NCI-H510A treated with DMSO at 0.1 percent for 48 hours (cell line): ENCODE results near the gene MYRF.

ENCODE experiments used
- DNase-seq: peaks from one replicate; lab custom pipeline; 2025; lab: John Stamatoyannopoulos, UW

Gene MYRF

DNA sequence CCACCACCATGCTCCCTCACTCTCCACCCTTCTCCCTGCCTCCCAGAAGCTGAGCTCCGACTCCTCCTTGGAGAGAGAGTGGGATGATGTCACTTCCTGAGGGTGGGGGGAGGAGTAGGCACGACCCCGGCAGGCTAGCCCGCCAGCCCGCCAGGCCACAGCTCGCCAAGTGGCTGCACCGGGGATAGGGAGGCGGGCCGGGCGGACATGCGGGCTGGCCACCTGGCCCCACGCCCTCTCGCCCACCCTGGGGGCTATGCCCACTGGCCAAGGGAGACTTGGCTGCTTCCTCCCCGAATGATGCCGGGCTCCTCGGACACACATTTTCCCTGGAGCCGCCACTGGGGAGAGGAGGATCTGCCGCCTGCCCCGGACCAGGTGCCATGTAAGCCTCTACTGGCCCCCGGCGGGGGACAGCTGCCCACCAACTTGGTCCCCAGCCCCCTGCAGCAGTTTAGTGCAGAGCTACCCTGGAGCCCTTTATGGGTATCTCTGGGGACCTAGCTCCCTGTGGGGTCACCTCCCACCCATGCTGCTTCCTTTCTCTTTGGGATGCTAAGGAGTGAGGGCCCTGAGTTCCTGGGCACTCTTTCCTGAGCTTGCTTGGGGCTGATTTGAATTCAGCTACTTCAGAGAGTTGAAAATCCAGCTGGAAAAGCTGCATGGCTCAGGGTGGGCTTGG, 33.7 kb upstream of the MYRF start:
- no peak for DNase-seq

DNA sequence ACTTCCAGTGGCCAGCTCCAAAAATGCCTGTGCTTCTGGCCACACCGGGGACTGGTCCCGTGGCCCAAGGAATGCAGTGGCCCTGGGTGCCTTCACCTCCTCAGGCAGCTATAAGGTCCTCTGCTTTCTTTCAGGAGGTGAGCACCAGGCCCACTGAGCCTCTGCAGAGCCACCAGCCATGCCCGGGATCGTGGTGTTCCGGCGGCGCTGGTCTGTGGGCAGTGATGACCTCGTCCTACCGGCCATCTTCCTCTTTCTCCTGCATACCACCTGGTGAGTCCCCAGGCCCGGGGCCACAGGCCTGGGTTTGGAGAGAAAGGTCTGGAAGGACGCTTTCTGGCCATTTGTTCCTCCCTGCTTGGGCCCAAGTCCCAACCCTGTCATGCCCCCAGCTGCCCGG, 32.5 kb upstream of the MYRF start:
- no peak for DNase-seq

DNA sequence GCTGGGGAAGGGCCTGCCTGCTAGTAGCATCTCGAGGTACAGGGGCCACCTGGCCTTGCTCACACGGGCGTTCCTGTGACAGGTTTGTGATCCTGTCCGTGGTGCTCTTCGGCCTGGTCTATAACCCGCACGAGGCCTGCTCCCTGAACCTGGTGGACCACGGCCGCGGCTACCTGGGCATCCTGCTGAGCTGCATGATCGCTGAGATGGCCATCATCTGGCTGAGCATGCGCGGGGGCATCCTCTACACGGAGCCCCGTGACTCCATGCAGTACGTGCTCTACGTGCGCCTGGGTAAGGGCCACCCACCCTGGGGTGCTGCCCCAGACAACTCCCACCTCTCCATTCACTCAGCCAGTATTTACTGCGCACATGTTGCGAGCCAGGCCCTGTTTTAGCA, 31.8 kb upstream of the MYRF start:
- no peak for DNase-seq

DNA sequence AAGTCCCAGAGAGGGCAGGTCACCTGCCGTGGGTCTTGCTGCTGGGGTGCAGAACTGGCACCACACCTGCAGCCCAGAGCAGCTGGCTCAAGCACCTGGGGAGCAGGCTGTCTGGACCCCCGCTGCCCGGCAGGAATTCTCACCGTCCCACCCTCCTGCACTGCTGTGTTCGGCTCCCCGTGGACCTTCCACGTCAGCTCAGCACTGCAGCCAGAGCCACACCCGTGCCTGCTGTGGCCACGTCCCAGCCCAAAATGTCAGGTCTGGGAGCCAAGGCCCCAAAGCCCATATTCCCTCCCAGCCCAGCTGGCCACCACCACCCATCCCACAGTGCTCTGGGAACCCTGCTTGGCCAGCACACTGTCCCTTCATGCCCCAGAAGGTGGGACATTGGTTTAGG, 28.0 kb upstream of the MYRF start:
- DNase-seq = no peak

DNA sequence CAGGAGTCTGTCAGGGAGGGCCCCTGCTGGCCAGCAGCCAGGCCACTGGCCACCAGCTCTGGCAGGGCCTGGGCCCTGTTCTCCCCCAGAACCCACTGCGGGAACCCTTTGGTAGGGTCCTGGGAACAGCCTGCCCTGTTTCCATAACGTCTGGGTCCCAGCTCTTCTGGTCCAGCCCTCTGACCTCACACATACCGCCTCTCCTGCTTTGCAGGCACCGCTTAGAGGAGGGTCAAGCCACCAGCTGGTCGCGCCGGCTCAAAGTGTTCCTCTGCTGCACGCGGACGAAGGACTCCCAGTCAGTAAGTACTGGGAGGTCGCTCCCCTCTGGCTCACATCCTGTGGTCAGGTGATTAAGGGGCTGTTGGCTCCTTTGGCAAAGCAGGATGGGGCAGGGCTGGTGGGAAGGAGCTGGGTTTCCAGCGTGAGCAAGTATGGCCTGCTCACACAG, 26.6 kb upstream of the MYRF start:
- DNase-seq = no peak

DNA sequence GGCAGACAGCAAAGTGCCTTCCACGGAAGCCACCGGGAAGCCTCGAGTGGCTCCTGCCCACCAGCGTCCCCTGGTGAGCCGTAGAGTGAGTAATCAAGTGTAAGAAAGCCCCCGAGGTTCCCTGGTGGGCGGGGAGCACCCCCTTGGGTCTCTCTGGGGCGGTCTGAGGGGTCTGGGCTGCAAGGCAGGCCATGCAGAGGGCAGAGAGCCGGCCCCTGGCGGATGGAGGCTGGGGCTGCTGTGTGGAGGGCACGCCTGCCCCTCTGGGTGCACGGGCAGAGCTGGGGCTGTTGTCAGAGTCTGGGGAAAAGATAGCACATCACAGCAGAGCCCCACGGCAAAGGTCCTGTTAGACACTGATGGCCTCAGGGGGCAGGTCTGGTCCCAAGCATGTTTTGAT, 25.7 kb upstream of the MYRF start:
- DNase-seq = no peak

DNA sequence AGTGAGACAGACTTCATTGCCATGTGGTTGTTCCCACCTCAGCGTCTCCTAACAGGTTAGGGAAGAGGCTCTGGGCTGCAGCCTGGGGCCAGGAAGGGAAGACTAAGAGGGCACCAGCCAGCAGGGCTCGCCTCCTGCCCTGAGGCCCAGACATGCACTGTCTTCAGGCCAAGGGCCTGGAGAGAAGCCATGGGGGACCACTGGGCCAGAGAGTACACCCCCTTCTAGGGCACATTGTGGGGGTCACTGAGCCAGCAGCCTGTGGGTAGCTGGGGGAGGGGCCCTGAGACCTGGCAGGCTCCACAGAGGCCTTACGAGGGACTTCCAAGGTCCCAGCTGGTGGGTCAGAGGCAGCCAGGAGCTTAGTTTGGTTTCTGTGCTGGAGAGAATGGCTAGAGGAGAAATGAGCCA, 25.0 kb upstream of the MYRF start:
- no peak for DNase-seq

DNA sequence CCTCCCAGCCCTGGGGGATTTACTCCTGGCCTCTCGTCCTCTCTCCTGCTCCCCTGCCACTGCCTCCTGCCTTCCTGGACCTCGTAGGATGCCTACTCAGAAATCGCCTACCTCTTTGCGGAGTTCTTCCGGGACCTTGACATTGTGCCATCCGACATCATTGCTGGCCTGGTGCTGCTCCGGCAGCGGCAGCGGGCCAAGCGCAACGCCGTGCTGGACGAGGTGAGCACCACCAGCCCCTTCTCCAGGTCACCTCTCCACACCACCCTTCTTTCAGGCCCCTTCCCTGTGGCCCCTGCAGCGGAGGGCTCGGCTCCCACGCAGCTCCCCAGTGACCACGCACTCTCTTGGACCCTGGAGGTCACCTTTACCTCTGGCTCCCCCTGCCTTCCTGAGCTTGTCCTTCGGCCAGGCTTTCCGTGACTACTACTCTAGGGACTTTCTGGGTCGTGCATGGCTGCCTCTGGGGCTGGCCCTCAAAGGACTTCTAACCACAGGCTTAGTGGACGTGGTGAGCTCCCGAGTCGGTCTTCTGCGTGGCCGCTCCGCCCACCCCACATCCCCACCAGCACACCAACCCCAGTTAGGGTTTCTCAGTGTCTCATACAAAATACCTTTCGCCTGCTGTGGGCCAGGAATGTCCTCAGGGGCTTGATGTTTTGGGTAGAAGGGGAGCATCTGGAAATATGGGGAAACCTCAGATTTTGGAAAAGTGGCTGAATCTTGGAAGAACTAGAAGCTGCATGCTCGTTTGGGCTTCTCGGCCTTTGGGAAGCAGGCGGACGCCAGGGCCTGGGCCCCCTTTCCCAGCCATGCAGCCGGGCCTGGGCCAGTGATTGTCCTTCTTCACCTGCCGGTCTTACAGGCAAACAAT, 24.1 kb upstream of the MYRF start:
- DNase-seq = no peak

DNA sequence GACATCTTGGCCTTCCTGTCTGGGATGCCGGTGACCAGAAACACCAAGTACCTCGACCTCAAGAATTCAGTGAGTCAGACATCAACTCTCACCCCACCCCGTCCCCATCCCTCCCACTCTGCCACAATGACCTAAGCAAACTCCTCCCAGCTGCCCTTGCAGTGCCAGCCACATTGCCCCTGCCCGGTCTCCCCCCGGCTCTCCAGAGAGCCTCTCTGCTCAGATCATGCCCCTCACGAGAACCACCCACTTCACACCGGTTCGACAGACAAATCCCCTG, 23.6 kb upstream of the MYRF start:
- no peak for DNase-seq

DNA sequence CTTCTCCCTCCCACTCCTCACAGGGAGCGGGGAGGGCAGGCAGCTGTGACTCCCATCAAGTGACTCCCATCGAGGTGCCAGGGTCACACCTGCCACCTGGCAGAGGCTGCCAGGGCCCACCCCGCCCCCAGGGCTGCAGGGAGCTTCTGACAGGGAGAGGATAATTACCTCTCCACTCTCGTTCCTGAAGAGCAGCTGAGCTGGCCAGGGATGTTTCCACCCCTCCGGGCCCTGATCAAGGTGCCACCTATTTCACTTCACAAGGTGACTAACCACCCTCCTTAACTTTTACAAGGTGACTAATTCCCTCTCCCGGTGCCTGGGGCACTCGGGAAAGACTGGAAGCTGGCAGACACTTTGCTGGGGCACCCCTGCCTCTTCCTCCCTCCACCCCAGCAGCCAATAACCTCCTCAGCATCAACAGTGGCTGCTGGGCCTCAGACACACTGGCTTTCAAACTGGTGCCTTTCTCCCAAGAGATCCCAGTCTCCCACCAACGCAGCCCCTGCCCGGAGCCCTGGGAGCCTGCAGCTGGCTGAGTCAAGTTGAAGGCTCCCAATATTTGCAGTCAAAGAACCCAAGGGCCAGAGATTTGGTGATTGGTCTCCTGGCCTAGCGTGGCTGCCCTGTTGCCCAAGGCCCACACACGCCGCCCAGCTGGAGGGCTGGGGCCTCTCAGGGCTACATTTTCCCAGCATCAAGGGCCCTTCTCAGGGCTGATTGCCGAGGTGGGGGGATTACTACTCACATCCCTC, 22.0 kb upstream of the MYRF start:
- DNase-seq = peak; percentile 96

DNA sequence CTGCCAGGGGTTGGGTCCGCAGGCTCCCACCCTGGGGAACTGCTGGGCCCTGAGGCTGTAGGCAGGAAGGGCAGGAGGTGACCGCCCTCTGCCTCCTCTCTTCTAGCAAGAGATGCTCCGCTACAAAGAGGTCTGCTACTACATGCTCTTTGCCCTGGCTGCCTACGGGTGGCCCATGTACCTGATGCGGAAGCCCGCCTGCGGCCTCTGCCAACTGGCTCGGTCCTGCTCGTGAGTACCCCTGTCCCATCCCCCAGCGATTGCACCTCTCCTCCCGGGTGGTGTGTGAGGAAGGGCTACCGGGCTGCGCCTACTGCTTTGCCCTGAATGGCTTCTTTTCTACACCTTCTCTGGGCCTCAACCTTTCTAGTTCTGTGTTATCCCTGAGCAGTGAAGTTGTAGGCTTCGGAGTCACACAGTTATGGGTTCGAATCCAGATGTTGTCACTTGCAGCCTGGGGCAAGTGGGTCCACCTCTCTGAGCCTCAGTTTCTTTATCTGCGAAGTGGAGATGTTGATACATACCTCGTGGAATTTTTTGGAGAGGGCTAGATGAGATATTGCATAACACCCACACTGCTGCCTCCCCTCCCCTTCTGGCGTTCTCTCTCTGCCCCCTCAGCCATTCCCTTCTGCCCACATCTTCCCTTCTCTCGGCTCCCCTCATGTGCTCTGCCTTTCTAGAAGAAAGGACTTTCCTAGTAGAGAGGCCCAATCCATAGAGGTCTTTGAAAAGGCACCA, 21.1 kb upstream of the MYRF start:
- DNase-seq = no peak

DNA sequence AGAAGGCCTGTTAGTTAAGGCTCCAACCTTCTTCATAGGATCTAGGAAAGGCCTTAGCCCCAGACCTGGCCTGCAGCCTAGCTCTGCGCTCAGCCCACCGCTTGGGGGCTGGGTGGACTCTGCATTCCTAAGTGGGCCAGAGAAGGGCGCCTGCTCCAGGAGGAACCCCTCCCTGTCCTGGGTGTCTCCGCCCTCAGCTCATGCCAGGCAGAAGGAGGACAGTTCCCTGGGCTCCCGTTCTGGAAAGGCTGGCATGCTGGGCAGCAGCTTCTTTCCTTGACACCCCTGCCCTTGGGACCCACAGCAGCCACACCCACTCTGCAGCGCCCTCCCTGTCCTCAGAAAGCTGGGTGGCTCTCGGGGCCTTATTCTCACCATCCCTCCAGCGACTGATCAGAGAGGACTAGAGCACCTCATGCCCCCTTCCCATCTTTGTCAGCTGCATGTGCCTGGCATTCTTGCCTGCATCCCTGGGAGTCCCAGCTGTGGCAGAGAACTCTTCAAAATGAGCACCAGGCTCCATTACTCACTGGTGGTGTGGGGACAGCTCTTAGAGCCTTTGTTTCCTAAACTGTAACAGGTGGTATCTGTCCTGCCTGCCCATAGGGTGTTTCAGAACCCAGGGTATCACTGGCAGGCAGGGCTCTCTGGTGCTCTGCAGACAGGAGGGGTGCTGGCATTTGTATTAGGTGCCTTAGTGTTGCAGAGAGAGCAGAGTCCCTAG, 20.3 kb upstream of the MYRF start:
- DNase-seq = no peak

DNA sequence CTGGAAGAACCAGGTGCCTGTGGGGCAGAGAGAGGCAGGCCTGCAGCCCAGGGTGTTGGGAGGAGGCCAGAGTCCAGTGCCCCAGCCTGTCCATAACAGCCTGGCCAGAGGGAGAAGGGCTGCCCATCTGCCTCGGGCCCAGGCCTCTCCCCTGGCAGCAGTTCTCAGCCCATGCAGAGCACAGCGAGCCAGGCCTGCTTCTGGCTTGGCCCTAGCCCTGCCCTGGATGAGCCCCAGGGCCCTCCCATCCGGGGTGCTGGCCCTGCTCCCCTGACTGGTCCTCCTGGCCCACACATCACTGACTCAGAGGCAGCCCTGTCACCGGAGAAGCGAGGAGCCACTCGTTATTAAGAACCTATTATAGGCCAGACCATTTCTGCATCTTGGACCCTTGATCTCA, 19.7 kb upstream of the MYRF start:
- DNase-seq = no peak

DNA sequence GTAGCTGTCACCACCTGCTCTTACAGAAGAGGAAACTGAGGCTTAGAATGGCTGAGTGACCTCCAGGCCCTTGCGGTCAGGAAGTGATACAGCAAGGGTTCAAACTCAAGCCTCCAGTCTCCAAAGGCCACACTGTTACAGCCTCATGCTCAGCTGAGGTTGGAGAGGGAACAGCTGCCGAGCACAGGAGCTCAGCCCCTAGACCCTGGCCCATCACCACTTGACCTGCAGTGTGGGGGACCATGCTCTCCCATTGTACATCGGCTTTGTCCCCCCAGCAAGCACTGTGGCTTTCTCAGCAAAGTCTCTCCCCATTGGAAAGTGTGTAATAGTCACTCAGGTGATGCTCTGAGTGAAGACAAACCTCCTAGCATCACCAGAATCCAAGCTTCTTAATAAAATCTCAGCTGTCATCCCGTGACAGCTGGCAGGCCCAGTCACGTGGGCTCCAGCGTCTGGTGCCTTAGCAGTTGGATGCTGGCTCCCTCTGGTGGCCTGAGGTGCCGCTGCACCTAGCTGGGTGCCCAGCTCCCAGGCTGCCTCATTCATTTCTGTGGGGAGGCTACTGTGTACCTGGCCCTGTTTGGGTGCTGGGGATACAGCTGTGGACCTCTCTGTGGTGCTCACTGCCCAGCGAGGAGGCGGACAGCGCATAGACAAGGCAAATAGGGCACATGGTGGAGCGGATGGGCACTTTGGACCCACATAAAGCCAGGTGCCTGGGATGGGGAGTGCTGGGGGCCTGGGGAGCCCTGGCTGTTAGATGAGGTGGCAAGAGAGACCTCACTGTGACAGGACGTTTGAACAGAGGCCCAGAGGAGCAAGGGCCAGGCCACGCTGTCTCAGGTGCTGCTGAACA, 19.1 kb upstream of the MYRF start:
- DNase-seq = peak; percentile 82

DNA sequence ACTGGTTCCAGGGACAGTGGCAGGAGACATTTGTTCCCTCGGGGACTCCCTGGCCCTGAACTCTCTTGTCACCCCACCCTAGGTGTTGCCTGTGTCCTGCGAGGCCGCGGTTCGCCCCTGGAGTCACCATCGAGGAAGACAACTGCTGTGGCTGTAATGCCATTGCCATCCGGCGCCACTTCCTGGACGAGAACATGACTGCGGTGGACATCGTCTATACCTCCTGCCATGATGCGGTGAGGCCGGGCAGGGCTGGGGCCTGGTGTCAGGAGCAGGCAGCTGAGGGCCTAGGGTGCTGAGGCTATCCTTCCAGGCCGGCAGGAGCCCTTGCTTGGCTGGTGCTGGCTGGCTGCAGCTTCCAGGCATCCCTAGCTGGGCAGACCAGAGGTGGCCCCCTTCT, 17.7 kb upstream of the MYRF start:
- DNase-seq = no peak

DNA sequence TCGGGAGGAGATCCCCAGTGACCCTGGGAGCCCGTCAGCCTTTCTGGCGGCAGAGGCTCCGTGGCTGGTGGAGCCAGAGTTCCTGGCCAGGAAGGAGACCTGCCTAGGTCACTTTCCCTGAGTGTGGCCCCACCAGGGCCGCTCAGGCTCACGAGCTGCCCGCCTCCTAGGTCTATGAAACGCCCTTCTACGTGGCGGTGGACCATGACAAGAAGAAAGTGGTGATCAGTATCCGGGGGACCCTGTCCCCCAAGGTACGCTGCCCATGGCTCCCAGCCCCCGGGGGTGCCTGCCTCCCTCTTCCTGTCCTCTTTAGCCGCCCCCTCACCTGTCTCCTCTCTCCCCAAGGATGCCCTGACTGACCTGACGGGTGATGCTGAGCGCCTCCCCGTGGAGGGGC, 17.0 kb upstream of the MYRF start:
- no peak for DNase-seq

DNA sequence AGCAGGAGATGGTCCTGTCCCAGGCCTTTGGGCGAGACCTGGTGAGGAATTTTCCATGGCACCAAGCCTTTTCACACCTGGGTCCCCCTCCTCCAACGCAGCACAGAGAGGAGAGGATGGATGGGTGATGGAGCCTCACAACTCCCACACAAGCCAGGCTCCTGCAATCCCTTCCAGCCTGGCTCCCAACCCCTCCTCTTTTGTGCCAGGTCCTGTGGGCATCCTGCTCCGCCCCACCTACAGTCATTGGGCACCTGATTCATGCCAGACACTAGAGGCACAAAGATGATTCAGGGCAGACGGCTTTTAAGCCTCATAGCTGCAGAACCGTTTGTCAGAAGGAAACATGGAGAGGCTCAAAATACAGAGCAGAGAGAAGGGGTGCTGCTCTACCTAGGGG, 16.1 kb upstream of the MYRF start:
- no peak for DNase-seq

DNA sequence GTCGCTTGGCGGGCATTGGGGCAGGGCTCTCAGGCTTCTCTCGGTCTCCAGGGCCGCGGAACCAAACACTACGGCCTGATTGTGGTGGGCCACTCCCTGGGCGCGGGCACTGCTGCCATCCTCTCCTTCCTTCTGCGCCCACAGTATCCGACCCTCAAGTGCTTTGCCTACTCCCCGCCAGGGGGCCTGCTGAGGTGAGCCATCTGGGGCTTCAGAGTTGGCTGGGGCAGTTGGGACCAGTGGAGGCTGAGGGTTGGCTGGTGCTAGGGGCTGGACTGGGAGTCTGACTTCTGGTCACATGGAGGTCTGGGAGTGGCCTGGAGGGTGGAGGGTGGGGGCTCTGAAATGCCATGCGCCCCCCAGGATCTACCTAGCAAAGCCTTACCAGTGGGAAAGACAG, 15.3 kb upstream of the MYRF start:
- DNase-seq = no peak

DNA sequence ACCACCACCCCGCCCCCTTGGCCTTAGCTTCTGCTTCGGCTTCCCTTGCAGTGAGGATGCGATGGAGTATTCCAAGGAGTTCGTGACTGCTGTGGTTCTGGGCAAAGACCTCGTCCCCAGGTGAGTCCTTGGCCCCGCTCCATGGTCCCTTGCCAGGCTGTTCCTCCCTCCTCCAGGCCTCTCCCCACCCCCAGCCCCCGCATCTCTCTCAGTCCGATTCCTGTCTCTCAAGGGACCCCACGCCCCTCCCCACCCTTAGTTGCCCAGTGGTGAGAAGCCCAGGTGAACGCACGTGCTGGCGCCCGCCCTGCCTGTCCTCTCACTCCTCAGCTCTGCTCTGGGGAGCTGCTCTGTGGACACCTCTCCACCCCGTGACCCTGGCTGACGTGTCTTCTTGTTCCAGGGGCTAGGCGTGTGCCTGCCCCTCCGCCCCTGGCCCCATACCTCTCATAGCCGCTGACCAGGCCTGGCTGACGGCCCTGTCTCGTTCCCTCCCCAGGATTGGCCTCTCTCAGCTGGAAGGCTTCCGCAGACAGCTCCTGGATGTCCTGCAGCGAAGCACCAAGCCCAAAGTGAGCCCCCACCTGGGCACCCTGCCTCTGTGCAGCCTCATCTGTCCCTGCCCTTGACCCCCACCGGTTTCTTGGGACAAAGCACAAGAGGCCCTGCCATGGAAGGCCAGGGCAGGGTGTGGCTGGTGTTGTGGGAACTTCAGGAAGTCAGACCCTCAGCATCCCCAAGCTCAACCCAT, 14.6 kb upstream of the MYRF start:
- no peak for DNase-seq

DNA sequence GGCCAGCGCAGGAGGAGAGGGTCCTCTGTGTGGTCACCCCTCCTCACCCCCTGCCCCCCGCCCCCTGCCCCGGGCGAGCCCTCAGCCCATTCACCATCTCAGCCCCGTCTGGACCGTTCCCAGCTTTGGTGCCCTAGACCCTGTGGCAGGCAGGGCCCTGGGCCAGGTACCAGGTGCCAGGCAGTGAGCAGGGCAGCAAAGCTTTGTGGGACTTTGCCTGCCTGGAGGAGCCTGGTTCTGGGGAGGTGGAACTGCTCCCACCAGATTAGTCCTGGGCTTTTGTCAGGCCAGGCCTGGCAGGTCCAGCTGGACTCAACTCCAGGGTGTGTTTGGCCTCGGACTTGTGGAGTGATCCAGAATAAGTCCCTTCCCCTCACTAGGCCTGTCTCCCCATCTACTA, 13.7 kb upstream of the MYRF start:
- DNase-seq = no peak
